Measurements from ENCODE around the gene IL21R. TPM values are rescaled to one million over a fixed set of nuclear protein-coding genes. Genes with fewer than 3 reads are reported as not detected.

IL21R gene
- total and polyA plus RNA-seq, 10 of the 15 experiments (the other 5 are each of a cell fraction or from before 2014, with no cell fraction given), result 5.3 to 138 (median 82.5) TPM

- SMC1A ChIA-PET (ENCODE audit: uncharacterized antibody, unreplicated experiment), result interaction anchor here (1.3 to 2.5 kb wide), 3 partner anchors 12 to 80 kb away, joined by 3 to 11 read pairs (median 3); no protein-coding TSS in a partner anchor
- H3K27me3 ChIP-seq (replicated peaks in 1 of 2; ENCODE audit: control insufficient read depth in 2 of 2, insufficient read depth in 2 of 2, low read length in 1 of 2), result no peaks in the 10 kb centered on the region
- no TSS peak for BruUV-seq (replicated peaks)
- H3K4me1 ChIP-seq (ENCODE audit: control insufficient read depth, insufficient read depth, low read length), result peaks cover 43% of the 10 kb centered on the region
- TF ChIP-seq, protein P1, sequence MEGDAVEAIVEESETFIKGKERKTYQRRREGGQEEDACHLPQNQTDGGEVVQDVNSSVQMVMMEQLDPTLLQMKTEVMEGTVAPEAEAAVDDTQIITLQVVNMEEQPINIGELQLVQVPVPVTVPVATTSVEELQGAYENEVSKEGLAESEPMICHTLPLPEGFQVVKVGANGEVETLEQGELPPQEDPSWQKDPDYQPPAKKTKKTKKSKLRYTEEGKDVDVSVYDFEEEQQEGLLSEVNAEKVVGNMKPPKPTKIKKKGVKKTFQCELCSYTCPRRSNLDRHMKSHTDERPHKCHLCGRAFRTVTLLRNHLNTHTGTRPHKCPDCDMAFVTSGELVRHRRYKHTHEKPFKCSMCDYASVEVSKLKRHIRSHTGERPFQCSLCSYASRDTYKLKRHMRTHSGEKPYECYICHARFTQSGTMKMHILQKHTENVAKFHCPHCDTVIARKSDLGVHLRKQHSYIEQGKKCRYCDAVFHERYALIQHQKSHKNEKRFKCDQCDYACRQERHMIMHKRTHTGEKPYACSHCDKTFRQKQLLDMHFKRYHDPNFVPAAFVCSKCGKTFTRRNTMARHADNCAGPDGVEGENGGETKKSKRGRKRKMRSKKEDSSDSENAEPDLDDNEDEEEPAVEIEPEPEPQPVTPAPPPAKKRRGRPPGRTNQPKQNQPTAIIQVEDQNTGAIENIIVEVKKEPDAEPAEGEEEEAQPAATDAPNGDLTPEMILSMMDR (IDR thresholded peaks at IDR 0.05 in 2 of 3, conservative IDR thresholded peaks at IDR 0.05 in 1 of 3; ENCODE audit: control insufficient read depth in 2 of 3, extremely low read depth in 1 of 3, insufficient read depth in 1 of 3, low read depth in 3 of 3, low read length in 3 of 3), result peak; percentile 7 to 23 (median 11); a peak in 2 of 6 replicates
- TF ChIP-seq POLR2A (IDR thresholded peaks at IDR 0.05; ENCODE audit: low read depth, low read length) (peak; percentile 6; the same call in 1 of the 2 replicates), ZZZ3 (IDR thresholded peaks at IDR 0.05; ENCODE audit: control insufficient read depth, insufficient read length, low read depth) (no peak)
- DNase-seq (ENCODE audit: low read depth, low spot score) (no peak), ATAC-seq (no peak), FAIRE-seq (no peak)
- intact Hi-C loops (cut with micrococcal nuclease; ENCODE audit: unreplicated experiment), result no loop called here
- H4K20me1 ChIP-seq (ENCODE audit: control insufficient read depth, insufficient read depth), result no peaks in the 10 kb centered on the region
- RAD21 ChIA-PET (ENCODE audit: unreplicated experiment), result no interaction called here
- no peaks in the 10 kb centered on the region; the same call in 1 of the 3 replicates for H3K9me3 ChIP-seq (replicated peaks; ENCODE audit: control insufficient read depth, insufficient read depth, low read length)
- no peak overlapping the region for H3K4me3 ChIP-seq
- H3K4me2 ChIP-seq (ENCODE audit: control insufficient read depth, insufficient read depth), result no peak overlapping the region
- H3K9ac ChIP-seq (ENCODE audit: control insufficient read depth, insufficient read depth, low read length), result no peak overlapping the region
- peaks cover 64 to 69% of the 10 kb centered on the region in 2 experiments for H3K36me3 ChIP-seq (ENCODE audit: control insufficient read depth in 2 of 2, insufficient read depth in 2 of 2, low read length in 1 of 2)
- H3K27ac ChIP-seq (ENCODE audit: control insufficient read depth, insufficient read depth), result no peak overlapping the region
- POLR2A ChIA-PET, result interaction anchor here (8.4 kb wide), 1 partner anchor 41 kb away, joined by 132 read pairs; the partner anchor contains the start of gene IL21R
- CTCF ChIA-PET, result interaction anchor here (1.1 kb wide), 1 partner anchor 10 kb away, joined by 3 read pairs; no protein-coding TSS in a partner anchor
- in situ Hi-C loops (cut with MboI), result no loop called here
- 96% methylated on average over 12 of the region's 12 CpGs for WGBS (ENCODE audit: insufficient coverage, insufficient replicate concordance, low lambda C conversion rate, missing lambda C conversion rate)
- no peaks in the 10 kb centered on the region for H3K79me2 ChIP-seq (ENCODE audit: control insufficient read depth, insufficient read depth, low read length)
- H2AFZ ChIP-seq (ENCODE audit: control insufficient read depth, low read depth, low read length), result no peak overlapping the region
Measured at GRCh38 chr16:27445502-27446175, 43.7 kb downstream of the IL21R start.
